WTC11 (cell line): ENCODE measurements around the gene NUAK2. TPM values are rescaled to one million over a fixed set of nuclear protein-coding genes. Genes with fewer than 3 reads are reported as not detected.

Experiments
- ATAC-seq: fragments of 200-7000 bp; cut with Tn5 transposase; 2 replicates; pipeline ENCODE4 v1.10.0; 2021; ENCODE audit warnings: mild to moderate bottlenecking, moderate library complexity
- CTCF ChIA-PET: fragments of 300-600 bp; sonication (Branson Sonifier 250); formaldehyde crosslinking; loops from one replicate; lab custom pipeline; 2021; ENCODE audit warnings: antibody characterized with exemption; lab: Charles Lee
- POLR2A ChIA-PET: fragments of 350-600 bp; sonication (Branson Sonifier 250); formaldehyde crosslinking; loops from one replicate; lab custom pipeline; 2021; ENCODE audit warnings: antibody characterized with exemption; lab: Charles Lee
- DNase-seq: peaks from one replicate; pipeline ENCODE4 v3.0.0; 2021; ENCODE audit warnings: low spot score
- H3K27ac Mint-ChIP-seq: 2 replicates; pipeline ENCODE4 v1.8.0; 2021; ENCODE audit warnings: mixed read lengths
- H3K27me3 Mint-ChIP-seq: 2 replicates; pipeline ENCODE4 v1.8.0; 2021; ENCODE audit warnings: low read depth, mild to moderate bottlenecking, moderate library complexity, mixed read lengths
- H3K36me3 Mint-ChIP-seq: 2 replicates; pipeline ENCODE4 v1.8.0; 2021; ENCODE audit warnings: mixed read lengths
- H3K4me1 Mint-ChIP-seq: 2 replicates; pipeline ENCODE4 v1.8.0; 2022; ENCODE audit warnings: mixed read lengths
- H3K4me3 Mint-ChIP-seq: 2 replicates; pipeline ENCODE4 v1.8.0; 2021; ENCODE audit warnings: mild to moderate bottlenecking, moderate library complexity, mixed read lengths
- H3K9me3 Mint-ChIP-seq: 2 replicates; pipeline ENCODE4 v1.8.0; 2021; ENCODE audit warnings: mixed read lengths
- ATF2 ChIP-seq: sonication (generic); formaldehyde crosslinking; IDR thresholded peaks from 2 replicates; pipeline ENCODE4 v1.8.1; 2022; ENCODE audit warnings: low read depth, missing genetic modification reagents, borderline replicate concordance
- CDX4 ChIP-seq: fragments of 250-450 bp; sonication (Bioruptor Pico); IDR thresholded peaks from 2 replicates; pipeline ENCODE4 v1.9.0; 2021; ENCODE audit warnings: moderate library complexity, mild to moderate bottlenecking, inconsistent platforms, borderline replicate concordance
- CTCF ChIP-seq: fragments of 200-600 bp; IDR thresholded peaks from 2 replicates; pipeline ENCODE4 v1.8.0; 2022; ENCODE audit warnings: antibody characterized with exemption
- ELF4 ChIP-seq: sonication (generic); formaldehyde crosslinking; IDR thresholded peaks from 2 replicates; pipeline ENCODE4 v1.8.1; 2022; ENCODE audit warnings: low read depth, mild to moderate bottlenecking, moderate library complexity, missing genetic modification reagents
- ETV6 ChIP-seq: sonication (generic); formaldehyde crosslinking; IDR thresholded peaks from 2 replicates; pipeline ENCODE4 v1.8.1; 2022; ENCODE audit warnings: mild to moderate bottlenecking, missing genetic modification reagents
- FOXP1 ChIP-seq: sonication (generic); formaldehyde crosslinking; IDR thresholded peaks from 2 replicates; pipeline ENCODE4 v1.8.0; 2022; ENCODE audit warnings: missing genetic modification reagents, mild to moderate bottlenecking, moderate library complexity, borderline replicate concordance
- NFATC4 ChIP-seq: fragments of 250-450 bp; sonication (Bioruptor Pico); IDR thresholded peaks from 2 replicates; pipeline ENCODE4 v1.9.0; 2021; ENCODE audit warnings: mild to moderate bottlenecking
- NFYB ChIP-seq: sonication (generic); formaldehyde crosslinking; conservative IDR thresholded peaks from 2 replicates; pipeline ENCODE4 v1.8.0; 2022; ENCODE audit warnings: low read depth, missing genetic modification reagents
- NR3C1 ChIP-seq: sonication (generic); formaldehyde crosslinking; conservative IDR thresholded peaks from 2 replicates; pipeline ENCODE4 v1.8.1; 2023; ENCODE audit warnings: low read depth, mild to moderate bottlenecking, missing genetic modification reagents
- SMAD3 ChIP-seq: sonication (generic); formaldehyde crosslinking; IDR thresholded peaks from 2 replicates; pipeline ENCODE4 v1.8.0; 2022; ENCODE audit warnings: missing genetic modification reagents, mild to moderate bottlenecking, borderline replicate concordance
- TEAD1 ChIP-seq: sonication (generic); formaldehyde crosslinking; IDR thresholded peaks from 2 replicates; pipeline ENCODE4 v1.8.0; 2022; ENCODE audit warnings: mild to moderate bottlenecking, missing genetic modification reagents
- ZNF138 ChIP-seq: sonication (generic); formaldehyde crosslinking; conservative IDR thresholded peaks from 2 replicates; pipeline ENCODE4 v1.8.1; 2022; ENCODE audit warnings: mild to moderate bottlenecking, moderate library complexity, missing genetic modification reagents
- ZNF281 ChIP-seq: sonication (generic); formaldehyde crosslinking; IDR thresholded peaks from 2 replicates; pipeline ENCODE4 v1.8.0; 2023; ENCODE audit warnings: mild to moderate bottlenecking, missing genetic modification reagents
- ZNF317 ChIP-seq: sonication (generic); formaldehyde crosslinking; IDR thresholded peaks from 2 replicates; pipeline ENCODE4 v1.8.1; 2023; ENCODE audit warnings: low read depth, mild to moderate bottlenecking, moderate library complexity, missing genetic modification reagents, borderline replicate concordance
- ZNF532 ChIP-seq: fragments of 250-450 bp; sonication (Bioruptor Pico); IDR thresholded peaks from 2 replicates; pipeline ENCODE4 v1.9.0; 2021; ENCODE audit warnings: mild to moderate bottlenecking, borderline replicate concordance
- total RNA-seq: library from RNA; stranded (reverse); gene quantifications from 3 replicates; pipeline ENCODE4 v1.2.3, GENCODE V29; 2021

The NUAK2 gene
- total RNA-seq, 1 experiment from 2014 or later, result 8.7 TPM

GRCh38 chr1:205301842-205302588 is 19.5 kb downstream of the NUAK2 start:
- peaks cover 55% of the 10 kb centered on the region for H3K4me1 Mint-ChIP-seq
- H3K36me3 Mint-ChIP-seq, result peaks cover 35% of the 10 kb centered on the region
- H3K4me3 Mint-ChIP-seq, result peak overlapping the region; percentile 38
- no peaks in the 10 kb centered on the region for H3K27me3 Mint-ChIP-seq
- POLR2A ChIA-PET, result interaction anchor here (0.8 to 7.7 kb wide), 10 partner anchors 12 to 143 kb away, joined by 3 to 186 read pairs (median 12); partner anchors contain the start of gene NUAK2
- TF ChIP-seq NFYB (CRISPR knock-in tag) (no peak), ZNF532 (CRISPR knock-in tag) (0 out of 2 replicates have a peak, but pooled peaks have one; percentile 27)
- TF ChIP-seq, all 79 proteins: peak for 1
- Mint-ChIP-seq H3K9me3 (no peaks in the 10 kb centered on the region), H3K27ac (peak overlapping the region; percentile 100)
- CTCF ChIA-PET, result interaction anchor here (0.5 to 8.7 kb wide), 17 partner anchors 12 to 240 kb away, joined by 3 to 114 read pairs (median 8); partner anchors contain the start of genes NUAK2 and TMCC2
- ATAC-seq (no peak; the same call in 1 of the 2 replicates), DNase-seq (no peak)

GRCh38 chr1:205301205-205301821 is 20.2 kb downstream of the NUAK2 start:
- POLR2A ChIA-PET, result interaction anchor here (0.6 to 7.7 kb wide), 19 partner anchors 11 to 239 kb away, joined by 3 to 186 read pairs (median 4); partner anchors contain the start of genes NUAK2 and RBBP5
- peak; percentile 98 for DNase-seq
- ATAC-seq, result peak; percentile 83
- Mint-ChIP-seq H3K4me3 (peak overlapping the region; percentile 54), H3K4me1 (peaks cover 61% of the 10 kb centered on the region), H3K36me3 (peaks cover 28% of the 10 kb centered on the region), H3K27ac (peak overlapping the region; percentile 100), H3K9me3 (no peaks in the 10 kb centered on the region), H3K27me3 (no peaks in the 10 kb centered on the region)
- CTCF ChIA-PET, result interaction anchor here (0.5 to 8.7 kb wide), 20 partner anchors 12 to 240 kb away, joined by 3 to 114 read pairs (median 4); partner anchors contain the start of genes NUAK2 and TMCC2
- peak; percentile 64; the same call in 1 of the 2 replicates for TF ChIP-seq NR3C1 (CRISPR knock-in tag)
- TF ChIP-seq SMAD3 (CRISPR knock-in tag), result no peak
- TF ChIP-seq TEAD1, result peak; percentile 100
- no peak for TF ChIP-seq CDX4
- TF ChIP-seq ETV6 (CRISPR knock-in tag), result peak; percentile 94
- TF ChIP-seq ZNF317 (CRISPR knock-in tag), result no peak
- no peak for TF ChIP-seq ELF4 (CRISPR knock-in tag)
- TF ChIP-seq ATF2 (CRISPR knock-in tag), result 0 out of 2 replicates have a peak, but pooled peaks have one; percentile 26
- TF ChIP-seq NFATC4, result peak; percentile 47; the same call in 1 of the 2 replicates
- peak; percentile 99 for TF ChIP-seq ZNF281 (CRISPR knock-in tag)
- TF ChIP-seq ZNF138, result 0 out of 2 replicates have a peak, but pooled peaks have one; percentile 59
- peak; percentile 94; the same call in 1 of the 2 replicates for TF ChIP-seq FOXP1
- no peak for TF ChIP-seq CTCF
